Endothelial cell of hepatic sinusoid (primary cell): ENCODE results near the gene ART5.
"Not testable (repeated sequence)": the region's sequence is repeated elsewhere in the genome, so short reads cannot be mapped to it uniquely, and the experiment has no call there.

ENCODE experiments used
- in situ Hi-C: cut with HindIII; loops from 2 replicates; pipeline ENCODE4 v1.10.0; 2017; ENCODE audit warnings: low sequenced_read_pairs

ART5 gene

DNA sequence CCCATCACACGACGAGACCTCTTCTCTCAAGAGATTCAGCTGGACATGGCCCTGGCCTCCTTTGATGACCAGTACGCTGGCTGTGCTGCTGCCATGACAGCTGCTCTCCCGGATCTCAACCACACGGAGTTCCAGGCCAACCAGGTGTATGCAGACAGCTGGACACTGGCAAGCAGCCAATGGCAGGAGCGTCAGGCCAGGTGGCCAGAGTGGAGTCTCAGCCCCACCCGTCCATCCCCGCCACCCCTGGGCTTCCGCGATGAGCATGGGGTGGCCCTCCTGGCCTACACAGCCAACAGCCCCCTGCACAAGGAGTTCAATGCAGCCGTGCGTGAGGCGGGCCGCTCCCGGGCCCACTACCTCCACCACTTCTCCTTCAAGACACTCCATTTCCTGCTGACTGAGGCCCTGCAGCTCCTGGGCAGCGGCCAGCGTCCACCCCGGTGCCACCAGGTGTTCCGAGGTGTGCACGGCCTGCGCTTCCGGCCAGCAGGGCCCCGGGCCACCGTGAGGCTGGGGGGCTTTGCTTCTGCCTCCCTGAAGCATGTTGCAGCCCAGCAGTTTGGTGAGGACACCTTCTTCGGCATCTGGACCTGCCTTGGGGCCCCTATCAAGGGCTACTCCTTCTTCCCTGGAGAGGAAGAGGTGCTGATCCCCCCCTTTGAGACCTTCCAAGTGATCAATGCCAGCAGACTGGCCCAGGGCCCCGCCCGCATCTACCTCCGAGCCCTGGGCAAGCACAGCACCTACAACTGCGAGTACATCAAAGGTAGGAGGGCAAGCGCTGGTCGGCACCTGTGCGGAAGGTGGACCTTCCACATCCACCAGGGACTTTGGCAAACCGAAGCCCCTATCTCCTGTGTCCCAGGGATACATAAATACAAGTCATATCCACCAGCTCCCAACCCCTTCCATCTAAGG, 18.1 kb upstream of the ART5 start:
- in situ Hi-C loops, result no loop called here

DNA sequence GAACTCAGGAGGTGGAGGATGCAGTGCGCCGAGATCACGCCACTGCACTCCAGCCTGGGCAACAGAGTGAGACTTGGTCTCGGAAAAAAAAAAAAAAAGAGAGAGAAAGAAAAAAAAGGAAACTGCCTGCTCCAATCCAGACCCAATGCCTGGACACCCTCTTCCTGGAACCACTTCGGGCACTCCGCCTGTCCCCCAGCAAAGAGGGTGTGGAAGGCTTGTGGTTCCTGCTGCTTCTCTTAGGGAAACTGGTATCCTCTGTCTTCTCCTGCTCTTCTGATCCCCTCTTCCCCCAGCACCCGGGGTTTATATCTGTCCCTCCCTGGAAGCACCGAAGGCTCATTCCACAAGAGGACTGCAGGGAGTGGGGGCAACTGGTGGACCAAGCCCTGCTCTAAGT, 16.5 kb upstream of the ART5 start:
- in situ Hi-C loops, result no loop called here

DNA sequence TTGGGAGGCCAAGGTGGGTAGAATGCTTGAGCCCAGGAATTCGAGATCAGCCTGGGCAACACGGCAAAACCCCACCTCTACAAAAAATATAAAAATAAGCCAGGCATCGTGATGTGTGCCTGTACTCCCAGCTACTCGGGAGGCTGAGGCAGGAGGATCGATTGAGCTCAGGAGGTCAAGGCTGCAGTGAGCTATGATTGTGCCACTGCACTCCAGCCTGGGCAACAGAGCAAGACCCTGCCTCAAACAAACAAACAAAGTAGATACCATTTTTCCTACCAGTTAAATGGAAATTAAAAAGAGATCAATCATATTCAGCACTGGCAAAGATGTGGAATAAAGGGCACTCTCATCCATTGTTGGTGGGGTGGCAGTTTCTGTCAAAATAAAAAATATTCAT, 15.5 kb upstream of the ART5 start:
- in situ Hi-C loops, result not testable (repeated sequence)

DNA sequence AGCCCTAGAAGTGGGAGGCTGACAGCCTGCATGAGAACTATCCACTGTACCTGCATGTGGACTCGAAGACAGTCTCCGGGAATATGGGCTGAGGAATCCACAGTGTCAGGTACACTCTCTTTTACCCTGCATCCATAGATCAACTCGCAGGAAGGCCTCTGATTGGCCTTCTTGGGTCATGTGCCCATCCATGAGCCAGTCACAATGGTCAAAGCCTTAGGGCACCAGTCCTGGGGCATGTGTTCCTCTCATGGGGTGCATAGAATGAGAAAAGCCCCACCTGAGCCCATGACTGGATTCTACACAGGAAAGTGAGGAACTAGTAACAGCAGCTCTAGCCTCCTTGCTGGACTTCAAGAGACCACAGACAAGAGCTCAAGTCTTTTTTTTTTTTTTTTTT, 13.8 kb upstream of the ART5 start:
- in situ Hi-C loops, result no loop called here

DNA sequence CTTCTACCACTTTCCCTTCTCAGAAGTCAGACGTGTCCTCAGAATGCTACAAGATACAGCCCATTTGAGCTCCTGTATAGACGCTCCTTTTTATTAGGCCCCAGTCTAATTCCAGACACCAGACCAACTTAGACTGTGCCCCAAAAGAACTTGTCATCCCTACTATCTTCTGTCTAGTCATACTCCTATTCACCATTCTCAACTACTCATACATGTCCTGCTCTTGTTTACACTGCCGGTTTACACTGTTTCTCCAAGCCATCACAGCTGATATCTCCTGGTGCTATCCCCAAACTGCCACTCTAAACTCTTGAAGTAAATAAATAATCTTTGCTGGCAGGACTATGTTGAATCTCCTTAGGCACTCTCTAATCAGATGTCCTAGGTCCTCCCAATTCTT, 10.7 kb upstream of the ART5 start:
- in situ Hi-C loops, result not testable (repeated sequence)

DNA sequence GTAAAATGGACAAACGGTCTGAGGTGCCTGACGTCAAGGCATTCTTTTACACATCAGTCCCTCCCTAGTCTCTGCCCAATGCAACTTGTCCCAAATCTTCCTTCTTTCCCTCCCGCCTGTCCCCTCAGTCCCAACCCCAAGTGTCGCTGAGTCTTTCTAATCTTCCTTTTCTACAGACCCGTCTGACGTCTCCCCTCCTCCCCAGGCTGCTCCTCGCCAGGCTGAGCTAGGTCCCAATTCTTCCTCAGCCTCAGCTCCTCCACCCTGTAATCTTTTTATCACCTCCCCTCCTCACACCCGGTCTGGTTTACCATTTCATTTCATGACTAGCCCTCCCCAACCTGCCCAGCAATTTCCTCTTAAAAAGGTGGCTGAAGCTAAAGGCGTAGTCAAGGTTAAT, 7.6 kb upstream of the ART5 start:
- in situ Hi-C loops, result not testable (repeated sequence)

DNA sequence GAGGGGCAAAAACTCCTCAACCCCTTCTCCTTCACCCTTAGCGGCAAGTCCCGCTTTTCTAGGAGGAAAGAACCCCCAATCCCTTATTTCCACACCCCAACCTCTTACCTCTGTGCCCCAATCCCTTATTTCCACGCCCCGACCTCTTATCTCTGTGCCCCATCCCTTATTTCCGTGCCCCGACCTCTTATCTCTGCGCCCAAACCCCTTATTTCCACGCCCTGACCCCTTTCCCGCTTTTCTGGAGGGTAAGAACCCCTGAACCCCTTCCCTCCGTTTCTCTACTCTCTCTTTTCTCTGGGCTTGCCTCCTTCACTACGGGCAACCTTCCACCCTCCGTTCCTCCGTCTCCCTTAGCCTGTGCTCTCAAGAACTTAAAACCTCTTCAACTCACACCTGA, 7.1 kb upstream of the ART5 start:
- in situ Hi-C loops, result not testable (repeated sequence)

DNA sequence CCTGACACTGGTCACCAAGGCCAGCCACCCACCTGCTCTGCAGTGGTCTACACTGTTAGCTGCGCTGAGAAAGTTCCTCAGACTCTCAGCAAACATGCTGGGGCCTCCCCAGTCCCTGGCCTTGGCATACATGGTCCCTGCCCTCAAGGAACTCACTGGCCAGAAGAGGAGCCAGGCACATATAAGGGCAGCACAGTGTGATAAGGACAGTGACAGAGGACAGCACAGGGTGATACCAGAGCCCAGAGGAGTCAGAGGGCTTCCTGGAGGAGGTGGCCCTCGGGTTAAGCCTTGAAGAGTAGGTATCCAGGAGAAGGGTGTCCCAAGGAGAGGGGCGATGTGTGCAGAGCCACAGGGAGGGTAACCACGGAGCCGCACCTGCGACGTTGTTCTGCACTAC, 3.8 kb upstream of the ART5 start:
- in situ Hi-C loops, result no loop called here

DNA sequence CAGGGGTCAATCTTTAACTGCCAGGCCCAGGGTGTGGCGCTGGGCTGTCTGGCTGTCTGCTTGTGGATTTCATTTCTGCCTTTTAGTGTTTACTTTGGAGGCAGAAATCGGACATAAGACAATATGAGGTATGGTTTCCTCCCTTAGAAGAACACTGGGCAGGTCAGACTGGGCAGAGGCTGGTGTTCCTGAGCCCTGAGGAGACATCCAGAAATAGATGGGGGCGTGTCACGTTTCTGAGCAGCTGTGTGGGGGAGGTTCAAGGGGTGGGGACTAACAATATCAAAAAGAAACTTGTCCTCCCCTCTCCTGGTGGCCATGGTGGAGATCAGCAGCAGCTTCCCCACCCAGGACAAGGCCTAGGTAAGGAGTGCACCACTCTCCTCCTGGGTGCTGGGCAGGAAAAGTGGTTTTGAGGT, 3.0 kb upstream of the ART5 start, which contains the start of gene ART1:
TSS of gene ART1 (plus strand) at position 312 of the 419 bp plus-strand sequence. CDS start 14,086 bp downstream, outside the sequence.
- in situ Hi-C loops, result no loop called here

DNA sequence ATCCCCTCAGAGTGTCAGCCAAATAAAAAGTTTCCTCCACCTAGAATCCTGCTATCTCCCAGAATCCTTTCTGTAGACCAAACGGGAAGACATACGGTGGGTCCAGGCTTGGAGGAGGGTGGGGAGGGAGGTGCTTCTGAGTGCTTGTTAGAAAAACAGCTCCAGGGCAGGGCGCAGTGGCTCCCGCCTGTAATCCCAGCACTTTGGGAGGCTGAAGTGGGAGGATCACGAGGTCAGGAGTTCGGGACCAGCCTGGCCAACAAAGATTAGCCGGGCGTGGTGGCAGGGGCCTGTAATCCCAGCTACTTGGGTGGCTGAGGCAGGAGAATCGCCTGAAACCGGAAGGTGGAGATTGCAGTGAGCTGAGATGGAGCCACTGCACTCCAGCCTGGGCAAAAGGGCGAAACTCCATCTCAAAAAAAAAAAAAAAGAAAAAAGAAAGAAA, 1.3 kb upstream of the ART5 start:
- in situ Hi-C loops, result not testable (repeated sequence)

DNA sequence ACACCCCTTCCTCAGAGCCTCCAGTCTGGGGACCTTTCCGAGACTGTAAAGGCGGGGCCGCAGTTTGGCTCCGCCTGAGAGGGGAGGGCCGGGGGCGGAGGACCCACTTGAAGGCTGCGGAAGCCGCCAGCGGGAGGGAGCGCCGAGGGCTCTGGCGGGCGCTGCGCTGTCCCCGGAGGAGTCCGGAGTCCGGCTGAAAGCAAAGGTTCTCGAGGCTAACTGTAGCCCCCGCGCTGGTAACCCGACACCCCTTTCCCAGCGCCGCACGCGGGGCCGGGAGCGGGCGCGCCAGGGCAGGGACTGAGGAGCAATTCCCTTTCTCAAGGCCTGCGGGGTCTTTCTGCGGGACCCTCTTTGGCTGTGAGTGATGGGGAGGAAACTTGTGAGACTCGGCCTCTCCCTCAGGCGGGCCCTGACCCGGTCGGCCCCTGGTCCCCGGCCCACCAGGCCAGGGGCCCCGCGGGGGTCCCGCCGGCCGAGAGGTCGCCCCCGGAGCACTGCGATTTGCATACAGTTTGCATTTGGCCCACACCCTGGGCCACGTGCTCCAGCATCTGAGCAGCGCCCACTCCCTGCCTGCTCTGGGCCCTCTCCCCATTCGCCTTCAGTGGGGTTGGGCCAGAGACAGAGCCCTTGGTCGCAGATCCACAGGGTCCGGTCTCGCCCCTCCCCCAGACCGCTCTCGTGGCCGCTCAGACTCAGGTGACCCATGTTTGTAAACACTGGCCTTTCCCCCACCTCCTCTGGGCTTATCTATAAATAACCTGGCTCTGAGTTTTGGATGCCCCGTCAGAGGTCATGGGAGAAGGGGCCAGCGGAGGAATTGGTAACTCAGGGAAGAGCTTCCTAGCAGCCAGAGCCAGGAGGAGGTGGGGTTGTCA, 519 bp upstream of the ART5 start:
- in situ Hi-C loops, result no loop called here

DNA sequence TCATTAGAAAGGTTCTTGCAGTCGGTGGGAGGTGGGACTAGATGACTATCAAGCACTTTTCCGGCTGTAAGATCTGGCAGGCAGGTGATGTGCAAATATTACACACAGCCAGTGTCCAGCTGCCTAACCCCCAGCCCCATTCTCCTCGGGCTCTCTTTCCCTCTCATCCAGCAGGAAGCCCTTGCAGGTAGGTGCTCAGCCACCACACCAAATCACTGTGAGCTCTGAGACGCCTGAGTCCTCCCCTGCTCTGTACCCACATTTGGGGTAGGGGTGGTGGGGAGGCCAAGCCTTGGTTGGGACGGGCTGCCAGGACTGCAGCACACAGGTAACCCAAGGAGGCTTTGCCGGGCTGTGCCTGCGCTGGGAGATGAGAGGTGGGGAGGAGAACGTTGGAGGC, 601 bp downstream of the ART5 start:
- in situ Hi-C loops, result no loop called here

DNA sequence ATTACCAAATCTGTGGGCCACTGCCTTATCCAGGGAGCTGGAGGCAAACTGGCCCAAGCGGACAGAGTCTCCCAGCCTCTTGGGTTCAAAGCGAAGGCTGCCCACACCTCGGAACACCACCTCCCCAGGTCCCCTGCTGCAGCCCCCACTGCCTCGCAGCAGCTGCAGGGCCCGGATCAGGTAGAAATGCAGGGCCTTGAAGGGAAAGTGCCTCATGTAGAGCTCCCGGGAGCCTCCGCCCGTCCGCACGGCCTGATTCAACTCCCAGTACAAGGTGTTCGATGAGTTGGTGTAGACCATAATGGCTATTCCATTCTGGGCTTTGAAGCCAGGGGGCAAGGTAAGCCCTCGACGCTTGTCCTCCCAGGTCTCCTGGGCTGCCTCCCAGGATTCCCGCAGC, 2.0 kb downstream of the ART5 start:
- in situ Hi-C loops, result no loop called here

DNA sequence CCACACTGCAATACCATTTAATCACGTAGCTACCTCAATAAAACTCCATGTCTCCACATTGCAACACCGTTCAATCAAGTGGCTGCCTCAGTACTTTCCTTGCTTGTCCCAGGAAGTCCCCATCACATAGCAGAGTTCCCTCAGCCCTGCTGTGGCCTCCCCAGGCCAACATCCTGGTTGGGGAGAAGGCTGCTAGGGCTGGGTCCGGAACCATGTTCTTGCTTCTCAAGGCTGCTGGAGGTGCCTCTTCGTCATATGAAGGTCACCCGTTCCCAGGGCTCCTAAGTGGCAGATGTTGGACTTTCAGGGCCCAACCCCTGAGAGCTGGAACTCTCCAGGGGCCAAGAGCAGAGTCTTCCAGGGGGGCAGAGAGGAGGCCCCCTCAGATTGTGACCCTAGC, 3.3 kb downstream of the ART5 start:
- in situ Hi-C loops, result no loop called here

DNA sequence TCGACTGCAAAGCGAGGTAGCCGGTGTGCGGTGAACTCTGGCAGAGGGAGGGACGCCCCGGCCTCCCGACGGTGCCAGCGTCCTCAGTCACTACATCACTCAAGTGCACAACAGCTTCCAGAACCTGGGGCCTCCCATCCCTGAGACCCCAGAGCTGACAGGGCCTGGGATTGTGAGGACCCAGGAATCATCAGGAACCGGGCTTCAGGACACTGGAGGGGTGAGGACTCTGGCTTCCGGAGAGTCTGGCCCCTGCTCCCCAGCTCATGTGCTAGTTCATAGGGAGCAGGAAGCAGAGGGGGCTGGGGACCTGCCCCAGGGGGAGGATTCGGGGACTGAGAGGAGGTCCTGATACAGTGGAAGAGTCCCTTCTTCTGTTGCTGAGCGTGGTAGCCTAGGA, 4.6 kb downstream of the ART5 start:
- in situ Hi-C loops, result no loop called here

DNA sequence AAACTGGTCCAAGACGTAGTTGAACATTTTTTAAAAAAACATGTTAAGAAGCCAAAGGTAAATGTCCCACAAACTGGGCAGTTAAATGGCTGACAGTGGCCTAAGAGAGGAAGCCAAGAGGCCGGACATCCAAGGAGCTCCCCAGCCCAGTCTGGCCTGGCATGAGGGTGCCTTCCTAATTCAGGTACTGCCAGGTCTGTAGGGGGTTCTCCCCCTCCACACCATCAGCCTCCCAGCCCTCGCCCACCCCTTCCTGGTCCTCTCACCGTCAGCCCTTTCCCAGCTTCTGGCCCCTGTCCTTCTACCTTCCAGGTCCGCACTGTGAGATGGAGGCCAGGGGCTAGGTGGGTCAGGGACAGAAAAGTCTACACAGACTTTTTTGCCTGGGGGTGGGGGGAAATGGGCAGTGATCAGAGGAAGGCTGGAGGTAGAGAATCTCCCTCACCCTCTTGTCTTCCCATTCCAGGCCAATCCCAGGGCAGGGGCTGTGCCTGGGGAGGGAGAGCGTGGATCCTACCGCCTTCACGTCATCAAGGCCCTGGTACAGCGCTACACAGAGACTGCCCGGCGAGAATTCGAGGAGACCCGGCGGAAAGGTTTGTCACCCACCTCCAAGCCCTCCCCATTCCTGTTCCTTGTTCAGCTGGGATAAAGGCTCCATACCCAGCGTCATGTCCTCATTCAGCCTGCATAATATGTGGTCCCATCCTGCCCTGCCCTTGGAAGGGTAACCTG, 6.0 kb downstream of the ART5 start:
- in situ Hi-C loops, result no loop called here

DNA sequence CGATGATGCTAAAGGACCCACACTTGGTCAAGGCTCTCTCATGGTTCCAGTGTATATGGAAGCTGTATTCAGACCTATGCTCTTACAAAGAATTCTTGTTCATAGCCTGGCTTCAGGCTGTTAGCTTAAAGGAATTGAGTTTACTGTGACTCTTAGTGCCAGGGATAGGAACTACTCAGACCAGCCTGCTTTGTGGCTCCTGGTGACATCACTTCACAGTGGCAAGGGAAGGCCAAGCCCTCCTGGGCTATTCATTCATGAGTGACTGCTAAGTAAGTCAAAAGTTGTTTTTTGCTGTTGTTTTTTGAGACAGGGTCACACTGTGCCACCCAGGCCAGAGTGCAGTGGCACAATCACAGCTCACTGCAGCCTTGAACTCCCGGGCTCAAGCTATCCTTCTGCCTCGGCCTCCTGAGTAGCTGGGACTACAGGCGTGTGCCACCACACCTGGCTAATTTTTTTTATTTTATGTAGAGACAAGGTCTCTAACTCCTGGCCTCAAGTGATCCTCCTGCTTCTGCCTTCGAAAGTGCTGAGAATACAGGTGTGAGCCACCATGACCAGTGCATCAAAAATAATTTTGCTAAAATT, 9.6 kb downstream of the ART5 start:
- in situ Hi-C loops, result no loop called here

DNA sequence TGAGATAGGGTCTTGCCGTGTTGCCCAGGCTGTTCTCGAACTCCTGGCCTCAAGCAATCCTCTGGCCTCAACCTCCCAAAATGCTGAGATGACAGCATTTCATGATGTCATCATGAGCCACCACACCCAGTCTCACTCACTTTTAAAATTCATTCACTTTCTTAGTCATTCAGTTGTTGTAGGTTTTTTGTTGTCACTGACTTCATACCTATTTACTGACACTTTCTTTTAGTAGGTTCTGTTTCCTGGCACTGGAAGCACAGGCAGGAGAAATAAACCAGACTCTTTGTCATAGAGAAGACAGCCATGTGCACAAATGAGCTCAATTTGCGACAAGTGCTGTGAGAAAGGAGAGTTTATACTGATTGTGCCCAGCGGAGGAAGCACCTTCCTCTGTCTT, 10.5 kb downstream of the ART5 start:
- in situ Hi-C loops, result no loop called here

DNA sequence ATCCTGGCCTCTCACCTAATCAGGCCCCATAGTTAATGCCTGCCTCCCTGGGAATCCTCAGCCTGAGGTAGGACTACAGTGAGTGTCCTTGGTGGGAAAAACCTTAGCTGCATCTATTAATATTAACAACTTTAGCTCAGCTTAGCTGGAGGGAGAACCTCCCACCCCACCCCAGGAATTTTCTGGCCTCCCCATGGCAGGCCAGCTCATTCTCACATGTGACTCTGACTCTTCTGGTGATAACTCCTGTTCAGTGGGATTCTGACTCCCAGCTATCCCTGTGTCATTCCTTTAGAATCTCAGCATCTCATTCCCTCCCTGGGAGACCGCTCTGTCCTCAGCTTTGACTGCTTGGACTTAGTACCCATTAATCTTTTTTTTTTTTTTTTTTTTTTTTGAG, 14.5 kb downstream of the ART5 start:
- in situ Hi-C loops, result no loop called here

DNA sequence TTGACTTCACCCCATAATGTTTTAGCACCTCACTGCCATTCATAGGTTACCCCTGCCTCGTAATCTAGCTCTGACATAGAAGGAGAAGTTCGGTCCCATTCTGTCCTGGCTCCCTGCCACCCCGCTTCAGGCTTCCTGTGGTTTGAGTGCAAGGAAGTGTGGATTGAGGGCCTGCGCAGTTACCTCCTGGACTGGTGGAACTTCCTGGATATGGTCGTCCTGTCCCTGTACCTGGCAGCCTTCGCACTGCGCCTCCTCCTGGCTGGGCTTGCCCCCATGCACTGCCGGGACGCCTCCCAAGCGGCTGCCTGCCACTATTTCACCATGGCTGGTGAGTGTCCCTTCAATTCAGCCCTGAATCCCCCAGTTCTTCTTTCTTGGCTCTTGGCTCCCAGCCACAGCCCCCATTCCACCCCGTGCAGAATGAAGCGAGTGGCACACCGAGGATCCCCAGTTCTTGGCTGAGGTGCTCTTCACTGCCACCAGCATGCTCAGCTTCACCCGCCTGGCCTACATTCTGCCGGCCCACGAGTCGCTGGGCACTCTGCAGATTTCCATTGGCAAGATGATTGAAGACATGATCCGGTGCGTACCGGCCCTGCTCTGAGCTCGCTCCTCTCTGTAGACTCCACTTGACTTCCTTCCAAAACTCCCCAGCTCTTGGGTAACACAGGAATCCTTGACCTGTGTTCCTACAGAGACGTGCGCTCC, 15.4 kb downstream of the ART5 start:
- in situ Hi-C loops, result no loop called here
